ENCODE data around the gene TAGAP. TPM values are rescaled to one million over a fixed set of nuclear protein-coding genes. Genes with fewer than 3 reads are reported as not detected.

TAGAP gene
- total and polyA plus RNA-seq, 2 of the 8 experiments (the other 6 are each of a cell fraction or from before 2014, with no cell fraction given): not detected

GRCh38 chr6:159059885-159060506 lies 15.2 kb upstream of the TAGAP start (continued):
- TF ChIP-seq, protein P1, sequence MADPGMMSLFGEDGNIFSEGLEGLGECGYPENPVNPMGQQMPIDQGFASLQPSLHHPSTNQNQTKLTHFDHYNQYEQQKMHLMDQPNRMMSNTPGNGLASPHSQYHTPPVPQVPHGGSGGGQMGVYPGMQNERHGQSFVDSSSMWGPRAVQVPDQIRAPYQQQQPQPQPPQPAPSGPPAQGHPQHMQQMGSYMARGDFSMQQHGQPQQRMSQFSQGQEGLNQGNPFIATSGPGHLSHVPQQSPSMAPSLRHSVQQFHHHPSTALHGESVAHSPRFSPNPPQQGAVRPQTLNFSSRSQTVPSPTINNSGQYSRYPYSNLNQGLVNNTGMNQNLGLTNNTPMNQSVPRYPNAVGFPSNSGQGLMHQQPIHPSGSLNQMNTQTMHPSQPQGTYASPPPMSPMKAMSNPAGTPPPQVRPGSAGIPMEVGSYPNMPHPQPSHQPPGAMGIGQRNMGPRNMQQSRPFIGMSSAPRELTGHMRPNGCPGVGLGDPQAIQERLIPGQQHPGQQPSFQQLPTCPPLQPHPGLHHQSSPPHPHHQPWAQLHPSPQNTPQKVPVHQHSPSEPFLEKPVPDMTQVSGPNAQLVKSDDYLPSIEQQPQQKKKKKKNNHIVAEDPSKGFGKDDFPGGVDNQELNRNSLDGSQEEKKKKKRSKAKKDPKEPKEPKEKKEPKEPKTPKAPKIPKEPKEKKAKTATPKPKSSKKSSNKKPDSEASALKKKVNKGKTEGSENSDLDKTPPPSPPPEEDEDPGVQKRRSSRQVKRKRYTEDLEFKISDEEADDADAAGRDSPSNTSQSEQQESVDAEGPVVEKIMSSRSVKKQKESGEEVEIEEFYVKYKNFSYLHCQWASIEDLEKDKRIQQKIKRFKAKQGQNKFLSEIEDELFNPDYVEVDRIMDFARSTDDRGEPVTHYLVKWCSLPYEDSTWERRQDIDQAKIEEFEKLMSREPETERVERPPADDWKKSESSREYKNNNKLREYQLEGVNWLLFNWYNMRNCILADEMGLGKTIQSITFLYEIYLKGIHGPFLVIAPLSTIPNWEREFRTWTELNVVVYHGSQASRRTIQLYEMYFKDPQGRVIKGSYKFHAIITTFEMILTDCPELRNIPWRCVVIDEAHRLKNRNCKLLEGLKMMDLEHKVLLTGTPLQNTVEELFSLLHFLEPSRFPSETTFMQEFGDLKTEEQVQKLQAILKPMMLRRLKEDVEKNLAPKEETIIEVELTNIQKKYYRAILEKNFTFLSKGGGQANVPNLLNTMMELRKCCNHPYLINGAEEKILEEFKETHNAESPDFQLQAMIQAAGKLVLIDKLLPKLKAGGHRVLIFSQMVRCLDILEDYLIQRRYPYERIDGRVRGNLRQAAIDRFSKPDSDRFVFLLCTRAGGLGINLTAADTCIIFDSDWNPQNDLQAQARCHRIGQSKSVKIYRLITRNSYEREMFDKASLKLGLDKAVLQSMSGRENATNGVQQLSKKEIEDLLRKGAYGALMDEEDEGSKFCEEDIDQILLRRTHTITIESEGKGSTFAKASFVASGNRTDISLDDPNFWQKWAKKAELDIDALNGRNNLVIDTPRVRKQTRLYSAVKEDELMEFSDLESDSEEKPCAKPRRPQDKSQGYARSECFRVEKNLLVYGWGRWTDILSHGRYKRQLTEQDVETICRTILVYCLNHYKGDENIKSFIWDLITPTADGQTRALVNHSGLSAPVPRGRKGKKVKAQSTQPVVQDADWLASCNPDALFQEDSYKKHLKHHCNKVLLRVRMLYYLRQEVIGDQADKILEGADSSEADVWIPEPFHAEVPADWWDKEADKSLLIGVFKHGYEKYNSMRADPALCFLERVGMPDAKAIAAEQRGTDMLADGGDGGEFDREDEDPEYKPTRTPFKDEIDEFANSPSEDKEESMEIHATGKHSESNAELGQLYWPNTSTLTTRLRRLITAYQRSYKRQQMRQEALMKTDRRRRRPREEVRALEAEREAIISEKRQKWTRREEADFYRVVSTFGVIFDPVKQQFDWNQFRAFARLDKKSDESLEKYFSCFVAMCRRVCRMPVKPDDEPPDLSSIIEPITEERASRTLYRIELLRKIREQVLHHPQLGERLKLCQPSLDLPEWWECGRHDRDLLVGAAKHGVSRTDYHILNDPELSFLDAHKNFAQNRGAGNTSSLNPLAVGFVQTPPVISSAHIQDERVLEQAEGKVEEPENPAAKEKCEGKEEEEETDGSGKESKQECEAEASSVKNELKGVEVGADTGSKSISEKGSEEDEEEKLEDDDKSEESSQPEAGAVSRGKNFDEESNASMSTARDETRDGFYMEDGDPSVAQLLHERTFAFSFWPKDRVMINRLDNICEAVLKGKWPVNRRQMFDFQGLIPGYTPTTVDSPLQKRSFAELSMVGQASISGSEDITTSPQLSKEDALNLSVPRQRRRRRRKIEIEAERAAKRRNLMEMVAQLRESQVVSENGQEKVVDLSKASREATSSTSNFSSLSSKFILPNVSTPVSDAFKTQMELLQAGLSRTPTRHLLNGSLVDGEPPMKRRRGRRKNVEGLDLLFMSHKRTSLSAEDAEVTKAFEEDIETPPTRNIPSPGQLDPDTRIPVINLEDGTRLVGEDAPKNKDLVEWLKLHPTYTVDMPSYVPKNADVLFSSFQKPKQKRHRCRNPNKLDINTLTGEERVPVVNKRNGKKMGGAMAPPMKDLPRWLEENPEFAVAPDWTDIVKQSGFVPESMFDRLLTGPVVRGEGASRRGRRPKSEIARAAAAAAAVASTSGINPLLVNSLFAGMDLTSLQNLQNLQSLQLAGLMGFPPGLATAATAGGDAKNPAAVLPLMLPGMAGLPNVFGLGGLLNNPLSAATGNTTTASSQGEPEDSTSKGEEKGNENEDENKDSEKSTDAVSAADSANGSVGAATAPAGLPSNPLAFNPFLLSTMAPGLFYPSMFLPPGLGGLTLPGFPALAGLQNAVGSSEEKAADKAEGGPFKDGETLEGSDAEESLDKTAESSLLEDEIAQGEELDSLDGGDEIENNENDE (IDR thresholded peaks at IDR 0.05; ENCODE audit: insufficient replicate concordance, low read length): no peak
- TF ChIP-seq RFX5 (IDR thresholded peaks at IDR 0.05; ENCODE audit: borderline replicate concordance, low read depth, low read length) (no peak), RAD21 (IDR thresholded peaks at IDR 0.05 in 1 of 2, conservative IDR thresholded peaks at IDR 0.05 in 1 of 2; ENCODE audit: low read depth in 2 of 2, low read length in 2 of 2) (no peak), EP300 (IDR thresholded peaks at IDR 0.05; ENCODE audit: borderline replicate concordance in 1 of 2, low read depth in 2 of 2, low read length in 2 of 2) (no peak)
